ENCODE measurements around the gene CHCHD10. TPM values are rescaled to one million over a fixed set of nuclear protein-coding genes. Genes with fewer than 3 reads are reported as not detected.

The CHCHD10 gene
- polyA plus RNA-seq, 1 experiment, result 22.1 TPM

DNA sequence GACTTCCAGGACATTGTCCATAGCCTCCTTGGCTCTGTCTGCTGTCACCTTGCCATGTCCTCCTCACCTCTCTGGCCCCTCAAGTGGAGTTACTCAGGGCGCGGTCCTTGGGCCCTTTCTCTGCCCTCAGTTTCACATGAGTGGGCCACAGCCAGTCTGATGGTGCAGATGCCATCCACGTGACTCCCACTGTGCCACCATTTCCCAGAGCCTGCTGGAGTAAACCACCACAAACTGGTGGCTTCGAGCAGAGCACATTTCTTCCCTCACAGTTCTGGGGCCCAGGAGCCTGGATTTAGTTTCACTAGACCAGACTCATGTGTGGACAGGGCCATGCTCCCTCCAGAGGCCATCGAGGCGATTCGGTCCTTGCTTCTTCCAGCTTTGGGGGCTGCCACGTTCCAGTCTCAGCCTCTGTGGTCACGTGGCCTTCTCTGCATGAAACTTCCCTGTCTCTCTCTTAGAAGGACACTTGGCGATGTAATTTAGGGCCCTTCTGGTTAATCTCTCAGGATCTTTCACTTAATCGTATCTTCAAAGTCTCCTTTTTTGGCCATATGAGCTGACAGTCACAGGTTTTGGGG, 33.6 kb upstream of the CHCHD10 start:
- Histone ChIP-seq H3K4me3 (ENCODE audit: low read depth, low read length) (no peak overlapping the region), H3K27me3 (ENCODE audit: control insufficient read depth, insufficient read depth, low read length) (no peaks in the 10 kb centered on the region), H3K36me3 (ENCODE audit: control insufficient read depth, insufficient read depth, low read length) (peaks cover 44% of the 10 kb centered on the region)
- ChIA-PET POLR2A (no interaction called here), CTCF (no interaction called here)
- TF ChIP-seq, protein P1, sequence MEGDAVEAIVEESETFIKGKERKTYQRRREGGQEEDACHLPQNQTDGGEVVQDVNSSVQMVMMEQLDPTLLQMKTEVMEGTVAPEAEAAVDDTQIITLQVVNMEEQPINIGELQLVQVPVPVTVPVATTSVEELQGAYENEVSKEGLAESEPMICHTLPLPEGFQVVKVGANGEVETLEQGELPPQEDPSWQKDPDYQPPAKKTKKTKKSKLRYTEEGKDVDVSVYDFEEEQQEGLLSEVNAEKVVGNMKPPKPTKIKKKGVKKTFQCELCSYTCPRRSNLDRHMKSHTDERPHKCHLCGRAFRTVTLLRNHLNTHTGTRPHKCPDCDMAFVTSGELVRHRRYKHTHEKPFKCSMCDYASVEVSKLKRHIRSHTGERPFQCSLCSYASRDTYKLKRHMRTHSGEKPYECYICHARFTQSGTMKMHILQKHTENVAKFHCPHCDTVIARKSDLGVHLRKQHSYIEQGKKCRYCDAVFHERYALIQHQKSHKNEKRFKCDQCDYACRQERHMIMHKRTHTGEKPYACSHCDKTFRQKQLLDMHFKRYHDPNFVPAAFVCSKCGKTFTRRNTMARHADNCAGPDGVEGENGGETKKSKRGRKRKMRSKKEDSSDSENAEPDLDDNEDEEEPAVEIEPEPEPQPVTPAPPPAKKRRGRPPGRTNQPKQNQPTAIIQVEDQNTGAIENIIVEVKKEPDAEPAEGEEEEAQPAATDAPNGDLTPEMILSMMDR (IDR thresholded peaks at IDR 0.05; ENCODE audit: insufficient read depth, low read depth, low read length), result no peak
- no peak for DNase-seq (ENCODE audit: low read depth)

DNA sequence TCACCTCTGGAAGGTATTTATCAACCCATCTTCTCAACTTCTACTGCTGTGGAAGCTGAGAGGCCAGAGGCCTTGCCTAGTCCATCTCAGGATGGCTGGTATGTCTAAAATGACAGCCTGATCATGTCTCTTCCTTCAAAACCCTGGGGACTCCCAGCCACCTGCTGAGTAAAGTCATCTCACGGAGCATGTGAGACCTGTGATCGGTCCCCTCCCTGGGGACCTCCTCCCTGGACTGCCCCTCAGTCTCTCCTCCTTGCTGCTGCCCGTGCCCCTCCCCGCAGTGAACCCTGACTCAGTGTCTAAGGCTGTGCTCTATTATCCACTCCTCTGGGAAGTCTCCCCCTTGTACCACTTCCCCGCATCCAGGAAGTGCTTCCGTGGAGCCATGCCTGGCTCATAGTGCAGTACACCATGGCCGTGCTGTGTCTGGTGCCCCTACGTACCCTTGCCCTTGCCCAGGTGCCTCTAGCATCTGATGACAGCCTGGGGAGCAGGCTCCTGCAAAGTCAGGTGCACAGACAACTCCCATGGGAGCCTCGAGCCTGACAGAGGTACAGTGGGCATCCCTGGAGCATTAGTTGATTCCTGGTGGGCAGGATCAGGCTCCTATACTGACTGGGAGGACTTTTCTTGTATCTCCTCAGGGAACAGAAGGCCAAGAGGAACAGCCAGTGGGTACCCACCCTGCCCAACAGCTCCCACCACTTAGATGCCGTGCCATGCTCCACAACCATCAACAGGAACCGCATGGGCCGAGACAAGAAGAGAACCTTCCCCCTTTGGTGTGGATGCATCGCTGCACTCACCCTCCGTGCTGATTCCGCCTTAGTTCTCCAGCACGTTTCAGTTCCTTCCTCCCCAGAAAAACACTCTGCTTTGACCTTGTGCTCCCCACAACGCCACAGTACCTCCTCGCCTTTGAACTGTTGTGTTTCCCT, 32.8 kb upstream of the CHCHD10 start:
- TF ChIP-seq, protein P1 (IDR thresholded peaks at IDR 0.05; ENCODE audit: insufficient read depth, low read depth, low read length), result no peak
- DNase-seq (ENCODE audit: low read depth), result no peak
- POLR2A ChIA-PET, result no interaction called here
- CTCF ChIA-PET, result no interaction called here
- peaks cover 39% of the 10 kb centered on the region for H3K36me3 ChIP-seq (ENCODE audit: control insufficient read depth, insufficient read depth, low read length)
- H3K27me3 ChIP-seq (ENCODE audit: control insufficient read depth, insufficient read depth, low read length), result no peaks in the 10 kb centered on the region
- H3K4me3 ChIP-seq (ENCODE audit: low read depth, low read length), result no peak overlapping the region

DNA sequence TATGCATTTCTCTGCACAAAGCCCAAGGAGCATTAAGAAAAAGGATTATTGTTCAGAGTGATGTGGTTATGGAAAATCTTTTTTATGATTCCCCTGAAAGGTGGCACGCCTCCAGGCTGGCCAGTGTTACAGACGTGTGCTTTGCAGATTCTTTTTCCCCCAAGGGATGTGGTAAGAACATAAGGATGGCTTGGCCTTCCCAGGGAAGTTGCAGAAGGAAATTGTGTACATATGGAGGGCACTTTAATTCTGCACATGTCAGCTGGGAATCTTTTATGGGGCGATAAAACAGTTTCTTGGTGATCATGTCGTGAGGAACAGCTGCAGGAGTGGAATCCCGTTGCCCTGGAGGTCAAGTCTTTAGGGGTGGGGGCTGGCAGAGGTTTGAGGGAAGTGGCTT, 28.7 kb upstream of the CHCHD10 start:
- DNase-seq (ENCODE audit: low read depth), result no peak
- ChIA-PET CTCF (interaction anchor here (1.7 kb wide), 1 partner anchor 8 kb away, joined by 3 read pairs; no protein-coding TSS in a partner anchor), POLR2A (no interaction called here)
- TF ChIP-seq, protein P1 (IDR thresholded peaks at IDR 0.05; ENCODE audit: insufficient read depth, low read depth, low read length), result no peak
- Histone ChIP-seq H3K27me3 (ENCODE audit: control insufficient read depth, insufficient read depth, low read length) (no peaks in the 10 kb centered on the region), H3K4me3 (ENCODE audit: low read depth, low read length) (no peak overlapping the region), H3K36me3 (ENCODE audit: control insufficient read depth, insufficient read depth, low read length) (peaks cover 21% of the 10 kb centered on the region)

DNA sequence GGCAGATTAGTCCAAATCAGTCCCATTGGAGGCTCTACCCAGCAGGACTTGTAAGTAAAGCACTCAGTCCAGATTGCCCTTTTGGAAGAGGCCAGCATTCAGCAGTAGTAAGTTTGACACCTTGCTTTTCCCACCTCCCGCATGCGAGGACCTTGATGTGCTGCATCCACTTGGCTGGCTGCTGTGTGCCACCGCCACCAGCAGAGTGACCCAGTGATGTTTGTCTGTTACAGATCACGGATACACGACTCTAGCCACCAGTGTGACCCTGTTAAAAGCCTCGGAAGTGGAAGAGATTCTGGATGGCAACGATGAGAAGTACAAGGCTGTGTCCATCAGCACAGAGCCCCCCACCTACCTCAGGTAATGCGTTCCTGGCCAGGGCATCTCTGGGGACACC, 25.6 kb upstream of the CHCHD10 start:
- Histone ChIP-seq H3K27me3 (ENCODE audit: control insufficient read depth, insufficient read depth, low read length) (no peaks in the 10 kb centered on the region), H3K4me3 (ENCODE audit: low read depth, low read length) (no peak overlapping the region), H3K36me3 (ENCODE audit: control insufficient read depth, insufficient read depth, low read length) (peaks cover 10% of the 10 kb centered on the region)
- TF ChIP-seq, protein P1 (IDR thresholded peaks at IDR 0.05; ENCODE audit: insufficient read depth, low read depth, low read length), result no peak
- no peak for DNase-seq (ENCODE audit: low read depth)
- ChIA-PET CTCF (interaction anchor here (0.8 kb wide), 1 partner anchor 25 kb away, joined by 5 read pairs; the partner anchor contains the start of gene CHCHD10), POLR2A (no interaction called here)
